Measurements from ENCODE around the gene KIAA1958.

DNA sequence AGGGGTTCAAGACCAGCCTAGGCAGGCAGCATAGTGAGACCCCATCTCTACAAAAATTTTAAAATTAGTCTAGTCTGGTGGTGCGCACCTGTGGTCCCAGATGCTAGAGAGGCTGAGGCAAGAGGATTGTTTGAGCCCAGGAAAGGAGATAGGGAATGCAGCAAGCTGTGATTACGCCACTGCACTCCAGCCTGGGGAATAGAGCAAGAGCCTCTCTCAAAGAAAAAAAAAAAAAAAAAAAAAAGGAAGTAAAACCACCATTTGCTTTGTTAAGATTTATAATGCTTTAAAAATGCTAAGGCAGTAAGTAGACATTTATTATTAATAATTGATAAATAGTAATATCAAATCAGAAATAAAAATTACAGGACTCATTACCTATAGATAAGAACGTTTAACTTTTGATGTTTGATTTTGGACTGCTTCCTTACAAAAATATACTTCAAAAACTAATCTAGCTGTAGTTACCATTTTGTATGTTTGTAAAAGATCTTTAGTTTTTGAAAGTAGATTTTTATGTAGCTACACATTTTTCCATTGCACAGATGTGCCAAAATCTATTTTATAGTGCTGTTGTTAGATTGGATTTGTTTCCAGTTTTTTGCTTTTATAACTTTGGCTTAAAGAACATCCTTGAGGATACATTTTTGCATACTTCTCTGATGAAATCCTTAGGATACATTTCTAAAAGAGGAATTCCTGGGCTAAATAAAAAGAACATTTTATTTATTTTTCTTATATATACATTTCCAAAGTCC, 144.9 kb downstream of the KIAA1958 start:
- TF ChIP-seq, protein P1, sequence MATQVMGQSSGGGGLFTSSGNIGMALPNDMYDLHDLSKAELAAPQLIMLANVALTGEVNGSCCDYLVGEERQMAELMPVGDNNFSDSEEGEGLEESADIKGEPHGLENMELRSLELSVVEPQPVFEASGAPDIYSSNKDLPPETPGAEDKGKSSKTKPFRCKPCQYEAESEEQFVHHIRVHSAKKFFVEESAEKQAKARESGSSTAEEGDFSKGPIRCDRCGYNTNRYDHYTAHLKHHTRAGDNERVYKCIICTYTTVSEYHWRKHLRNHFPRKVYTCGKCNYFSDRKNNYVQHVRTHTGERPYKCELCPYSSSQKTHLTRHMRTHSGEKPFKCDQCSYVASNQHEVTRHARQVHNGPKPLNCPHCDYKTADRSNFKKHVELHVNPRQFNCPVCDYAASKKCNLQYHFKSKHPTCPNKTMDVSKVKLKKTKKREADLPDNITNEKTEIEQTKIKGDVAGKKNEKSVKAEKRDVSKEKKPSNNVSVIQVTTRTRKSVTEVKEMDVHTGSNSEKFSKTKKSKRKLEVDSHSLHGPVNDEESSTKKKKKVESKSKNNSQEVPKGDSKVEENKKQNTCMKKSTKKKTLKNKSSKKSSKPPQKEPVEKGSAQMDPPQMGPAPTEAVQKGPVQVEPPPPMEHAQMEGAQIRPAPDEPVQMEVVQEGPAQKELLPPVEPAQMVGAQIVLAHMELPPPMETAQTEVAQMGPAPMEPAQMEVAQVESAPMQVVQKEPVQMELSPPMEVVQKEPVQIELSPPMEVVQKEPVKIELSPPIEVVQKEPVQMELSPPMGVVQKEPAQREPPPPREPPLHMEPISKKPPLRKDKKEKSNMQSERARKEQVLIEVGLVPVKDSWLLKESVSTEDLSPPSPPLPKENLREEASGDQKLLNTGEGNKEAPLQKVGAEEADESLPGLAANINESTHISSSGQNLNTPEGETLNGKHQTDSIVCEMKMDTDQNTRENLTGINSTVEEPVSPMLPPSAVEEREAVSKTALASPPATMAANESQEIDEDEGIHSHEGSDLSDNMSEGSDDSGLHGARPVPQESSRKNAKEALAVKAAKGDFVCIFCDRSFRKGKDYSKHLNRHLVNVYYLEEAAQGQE (IDR thresholded peaks at IDR 0.05; ENCODE audit: low read depth): no peak
- TF ChIP-seq, protein P2, sequence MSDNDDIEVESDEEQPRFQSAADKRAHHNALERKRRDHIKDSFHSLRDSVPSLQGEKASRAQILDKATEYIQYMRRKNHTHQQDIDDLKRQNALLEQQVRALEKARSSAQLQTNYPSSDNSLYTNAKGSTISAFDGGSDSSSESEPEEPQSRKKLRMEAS (IDR thresholded peaks at IDR 0.05): no peak
- TF ChIP-seq CREB1 (IDR thresholded peaks at IDR 0.05; ENCODE audit: low read depth) (no peak), TAF1 (IDR thresholded peaks at IDR 0.05; ENCODE audit: low read depth) (no peak), RAD21 (IDR thresholded peaks at IDR 0.05; ENCODE audit: low read depth) (no peak), EGR1 (IDR thresholded peaks at IDR 0.05) (no peak), EP300 (IDR thresholded peaks at IDR 0.05; ENCODE audit: borderline replicate concordance) (no peak), CEBPB (IDR thresholded peaks at IDR 0.05) (no peak), YY1 (IDR thresholded peaks at IDR 0.05; ENCODE audit: low read depth) (no peak)

All from Ishikawa (cell line).